Body of pancreas (tissue), 4 donors: ENCODE measurements around the gene HOXA13.

Source experiments
- CTCF ChIP-seq, 7 experiments: fragments of 450-650 bp in 4 of 7; fragments of 200-600 bp in 3 of 7; sonication (generic) in 3 of 7; IDR thresholded peaks; one replicate each; pipeline ENCODE4 v1.5.1; 2016 to 2019; ENCODE audit warnings: antibody characterized with exemption in 7 of 7
- POLR2A ChIP-seq, 3 donors: fragments of 450-650 bp; IDR thresholded peaks; one replicate each; pipeline ENCODE4 v1.6.1; 2016; ENCODE audit warnings: antibody characterized with exemption in 3 of 3, mild to moderate bottlenecking in 2 of 3

GRCh38 chr7:27202018-27202861, 2.3 kb upstream of the HOXA13 start:
- TF ChIP-seq CTCF (IDR thresholded peaks at IDR 0.05) (no peak), POLR2A (IDR thresholded peaks at IDR 0.05) (no peak)
